B cell (primary cell): ENCODE results near the gene SERPINA9. TPM values are rescaled to one million over a fixed set of nuclear protein-coding genes. Genes with fewer than 3 reads are reported as not detected.

Source experiments
- ATAC-seq: fragments of 200-7000 bp; cut with Tn5 transposase; one replicate; pipeline ENCODE4 v1.10.0; 2021; ENCODE audit warnings: low read depth, mild to moderate bottlenecking, moderate number of reproducible peaks, moderate library complexity
- CTCF ChIA-PET: fragments of 350-600 bp; sonication (Branson Sonifier 250); formaldehyde crosslinking; loops from one replicate; lab custom pipeline; 2021; ENCODE audit warnings: antibody characterized with exemption, inconsistent platforms; lab: Charles Lee
- POLR2A ChIA-PET: fragments of 350-600 bp; sonication (Branson Sonifier 250); formaldehyde crosslinking; loops from one replicate; lab custom pipeline; 2021; ENCODE audit warnings: antibody characterized with exemption; lab: Charles Lee
- DNase-seq: peaks from one replicate; pipeline ENCODE4 v3.0.0; 2013
- H2AFZ ChIP-seq: 2 replicates; pipeline ENCODE4 v1.6.1; 2012; ENCODE audit warnings: mild to moderate bottlenecking, low read depth, low read length; ENCODE audit not compliant: insufficient read depth, poor library complexity, severe bottlenecking
- H3K27ac ChIP-seq, 2 donors: 1 replicate in 1 of 2; 2 replicates in 1 of 2; pipeline ENCODE4 v1.5.1; 2012 to 2013; ENCODE audit warnings: low read length in 2 of 2, mild to moderate bottlenecking in 2 of 2, moderate library complexity in 1 of 2
- H3K27me3 ChIP-seq, 4 experiments: fragments of 200-600 bp in 1 of 4; sonication (generic) in 1 of 4; replicated peaks in 1 of 4; 1 replicate in 2 of 4; 2 replicates in 2 of 4; pipeline versions ENCODE4 v1.6.1 to v1.7.0; 2013 to 2016; ENCODE audit warnings: low read length in 3 of 4, mild to moderate bottlenecking in 2 of 4, mixed read lengths in 1 of 4, moderate library complexity in 1 of 4; ENCODE audit not compliant: insufficient read depth in 4 of 4, control insufficient read depth in 3 of 4; ENCODE audit errors: control extremely low read depth in 1 of 4
- H3K36me3 ChIP-seq, 2 experiments: replicated peaks in 1 of 2; 1 replicate in 1 of 2; 2 replicates in 1 of 2; pipeline versions ENCODE4 v1.6.1 to v1.7.1; 2013; ENCODE audit warnings: low read length in 1 of 2; ENCODE audit not compliant: insufficient read depth in 2 of 2, control insufficient read depth in 1 of 2; ENCODE audit errors: control extremely low read depth in 1 of 2, extremely low read depth in 1 of 2
- H3K4me1 ChIP-seq, 2 donors: fragments of 200-600 bp in 1 of 2; sonication (generic) in 1 of 2; 1 replicate in 1 of 2; 2 replicates in 1 of 2; pipeline versions ENCODE4 v1.5.1 to v1.6.1; 2013 to 2017; ENCODE audit warnings: low read length in 2 of 2; ENCODE audit not compliant: control insufficient read depth in 2 of 2, insufficient read depth in 2 of 2
- H3K4me2 ChIP-seq: replicated peaks from 2 replicates; pipeline ENCODE3; 2012; ENCODE audit warnings: mild to moderate bottlenecking, low read depth, low read length; ENCODE audit not compliant: poor library complexity, severe bottlenecking
- H3K4me3 ChIP-seq, 5 experiments: fragments of 200-600 bp in 1 of 5; sonication (generic) in 1 of 5; 1 replicate in 3 of 5; 2 replicates in 2 of 5; pipeline versions ENCODE4 v1.5.1 to v1.7.0; 2011 to 2016; ENCODE audit warnings: low read length in 4 of 5, mild to moderate bottlenecking in 4 of 5, low read depth in 2 of 5, control low read depth in 1 of 5, moderate library complexity in 1 of 5; ENCODE audit not compliant: insufficient read depth in 1 of 5; ENCODE audit errors: control extremely low read depth in 1 of 5, extremely low read depth in 1 of 5
- H3K79me2 ChIP-seq: fragments of 200-600 bp; sonication (generic); one replicate; pipeline ENCODE4 v1.6.0; 2016; ENCODE audit warnings: low read length; ENCODE audit not compliant: control insufficient read depth, insufficient read depth
- H3K9ac ChIP-seq: fragments of 200-600 bp; sonication (generic); 2 replicates; pipeline ENCODE4 v1.6.1; 2017; ENCODE audit warnings: mild to moderate bottlenecking, low read length, moderate library complexity
- H3K9me3 ChIP-seq, 3 donors: one replicate each; pipeline versions ENCODE4 v1.6.1 to v1.7.1; 2013; ENCODE audit warnings: low read length in 2 of 3; ENCODE audit not compliant: control insufficient read depth in 2 of 3, insufficient read depth in 1 of 3; ENCODE audit errors: control extremely low read depth in 1 of 3
- H4K20me1 ChIP-seq: 2 replicates; pipeline ENCODE4 v1.6.0; 2012; ENCODE audit warnings: mild to moderate bottlenecking, low read length; ENCODE audit not compliant: insufficient read depth, control insufficient read depth, poor library complexity, severe bottlenecking
- H3K27ac Mint-ChIP-seq: one replicate; pipeline ENCODE4 v1.8.0; 2021; ENCODE audit warnings: mixed read lengths
- H3K27me3 Mint-ChIP-seq: one replicate; pipeline ENCODE4 v1.8.0; 2021; ENCODE audit warnings: mixed read lengths
- H3K4me1 Mint-ChIP-seq: one replicate; pipeline ENCODE4 v1.8.0; 2021; ENCODE audit warnings: mixed read lengths
- H3K4me3 Mint-ChIP-seq: one replicate; pipeline ENCODE4 v1.8.0; 2021; ENCODE audit warnings: mixed read lengths
- H3K9me3 Mint-ChIP-seq: one replicate; pipeline ENCODE4 v1.8.0; 2022; ENCODE audit warnings: mixed read lengths; ENCODE audit not compliant: insufficient read depth
- EZH2 ChIP-seq: IDR thresholded peaks from 2 replicates; pipeline ENCODE4 v1.6.1; 2012; ENCODE audit warnings: borderline replicate concordance, low read depth, mild to moderate bottlenecking, moderate library complexity, low read length; ENCODE audit not compliant: insufficient read depth, poor library complexity, severe bottlenecking
- WGBS: methylation state at CpG from one replicate; pipeline ENCODE4 v1.1.5; 2013; ENCODE audit warnings: missing lambda C conversion rate; ENCODE audit not compliant: insufficient coverage; 5-methylcytosine and 5-hydroxymethylcytosine counted together
- intact Hi-C: fragments of 100-400 bp; cut with micrococcal nuclease; formaldehyde crosslinking; loops from one replicate; pipeline ENCODE4 v1.10.0; 2022
- polyA plus RNA-seq: library from polyadenylated mRNA; depleted of rRNA; stranded (reverse); fragments of >200 nt; gene quantifications from 2 replicates; pipeline ENCODE4 v1.2.3, GENCODE V29; 2012
- total RNA-seq, 2 donors: library from RNA; stranded (reverse); fragments of 120-200 nt in 1 of 2; gene quantifications; 1 replicate in 1 of 2; 2 replicates in 1 of 2; pipeline versions ENCODE4 v1.2.3 to v1.2.4, GENCODE V29; 2013 to 2022
- TF ChIP-seq, protein P1 (sequence below): fragments of 200-600 bp; IDR thresholded peaks from one replicate; pipeline ENCODE4 v1.8.0; 2022; ENCODE audit warnings: antibody characterized with exemption, mild to moderate bottlenecking

The SERPINA9 gene
- total and polyA plus RNA-seq, 2 donors (not counting 1 experiment from before 2014, with no cell fraction given), result 0.74 TPM; not detected in 1

DNA sequence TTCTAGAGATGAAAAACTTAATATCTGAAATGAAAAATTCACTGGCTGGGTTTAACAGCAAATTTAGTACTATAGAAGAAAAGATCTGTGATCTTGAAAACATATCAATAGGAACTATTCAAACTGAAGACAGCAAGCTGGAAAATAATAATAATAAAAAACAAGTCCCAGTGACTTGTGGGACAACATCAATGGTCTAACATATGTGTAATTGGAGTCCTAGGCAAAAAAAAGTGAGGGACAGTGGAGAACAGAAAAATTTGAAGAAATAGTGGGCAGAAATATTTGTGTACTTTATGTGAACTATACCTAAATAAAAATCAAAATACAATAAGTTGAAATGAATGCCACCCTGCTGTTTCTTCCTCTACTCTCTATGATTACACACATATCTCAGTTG lies 2.4 kb upstream of the SERPINA9 start:
- TF ChIP-seq, protein P1, sequence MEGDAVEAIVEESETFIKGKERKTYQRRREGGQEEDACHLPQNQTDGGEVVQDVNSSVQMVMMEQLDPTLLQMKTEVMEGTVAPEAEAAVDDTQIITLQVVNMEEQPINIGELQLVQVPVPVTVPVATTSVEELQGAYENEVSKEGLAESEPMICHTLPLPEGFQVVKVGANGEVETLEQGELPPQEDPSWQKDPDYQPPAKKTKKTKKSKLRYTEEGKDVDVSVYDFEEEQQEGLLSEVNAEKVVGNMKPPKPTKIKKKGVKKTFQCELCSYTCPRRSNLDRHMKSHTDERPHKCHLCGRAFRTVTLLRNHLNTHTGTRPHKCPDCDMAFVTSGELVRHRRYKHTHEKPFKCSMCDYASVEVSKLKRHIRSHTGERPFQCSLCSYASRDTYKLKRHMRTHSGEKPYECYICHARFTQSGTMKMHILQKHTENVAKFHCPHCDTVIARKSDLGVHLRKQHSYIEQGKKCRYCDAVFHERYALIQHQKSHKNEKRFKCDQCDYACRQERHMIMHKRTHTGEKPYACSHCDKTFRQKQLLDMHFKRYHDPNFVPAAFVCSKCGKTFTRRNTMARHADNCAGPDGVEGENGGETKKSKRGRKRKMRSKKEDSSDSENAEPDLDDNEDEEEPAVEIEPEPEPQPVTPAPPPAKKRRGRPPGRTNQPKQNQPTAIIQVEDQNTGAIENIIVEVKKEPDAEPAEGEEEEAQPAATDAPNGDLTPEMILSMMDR, result no peak
- TF ChIP-seq EZH2, result no peak
- no peak overlapping the region for H3K4me3 ChIP-seq
- no peak overlapping the region for H2AFZ ChIP-seq
- peaks cover 26% of the 10 kb centered on the region for H3K4me1 Mint-ChIP-seq
- no peak for DNase-seq
- intact Hi-C loops, result no loop called here
- peaks cover 3% of the 10 kb centered on the region for H3K27me3 Mint-ChIP-seq
- no peaks in the 10 kb centered on the region for H3K79me2 ChIP-seq
- no peaks in the 10 kb centered on the region for H3K36me3 ChIP-seq
- H3K9ac ChIP-seq, result no peak overlapping the region
- H3K4me3 Mint-ChIP-seq, result no peak overlapping the region
- H3K4me2 ChIP-seq, result no peak overlapping the region
- H3K27ac Mint-ChIP-seq, result no peak overlapping the region
- H4K20me1 ChIP-seq, result no peaks in the 10 kb centered on the region
- H3K9me3 Mint-ChIP-seq, result peaks cover 7% of the 10 kb centered on the region
- ATAC-seq, result no peak
- peaks cover 0 to 16% of the 10 kb centered on the region in 2 donors for H3K4me1 ChIP-seq
- H3K27me3 ChIP-seq, result peaks cover 0 to 3% (median 0%) of the 10 kb centered on the region in 4 experiments
- POLR2A ChIA-PET, result no interaction called here
- H3K27ac ChIP-seq, result no peak overlapping the region
- peaks cover 1 to 23% (median 11%) of the 10 kb centered on the region in 3 donors for H3K9me3 ChIP-seq
- CTCF ChIA-PET, result interaction anchor here (2.0 to 6.4 kb wide), 2 partner anchors 8 to 44 kb away, joined by 7 to 50 read pairs; no protein-coding TSS in a partner anchor

DNA sequence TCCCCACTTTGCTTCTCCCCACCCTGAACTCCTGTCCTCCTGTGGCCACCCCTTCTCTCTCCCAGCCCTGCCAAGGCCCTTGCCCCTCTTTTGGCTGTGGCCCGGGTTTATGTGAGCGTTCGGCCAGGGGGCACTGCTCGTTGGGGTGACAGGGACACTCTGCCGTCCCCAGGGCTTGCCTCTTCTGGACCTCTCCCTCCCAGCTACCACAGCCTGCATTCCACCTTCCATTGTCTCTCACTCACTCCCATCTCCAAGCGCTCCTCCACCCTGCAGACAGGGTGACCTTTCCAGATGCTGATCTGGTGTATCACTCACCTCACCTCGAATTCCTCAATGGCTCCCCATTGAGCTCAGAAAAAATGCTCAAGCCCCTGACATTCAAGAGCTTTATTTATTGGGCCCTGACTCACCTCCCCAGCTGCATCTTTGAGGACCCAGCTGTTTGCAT lies 1.4 kb downstream of the SERPINA9 start:
- Histone ChIP-seq H3K79me2 (no peaks in the 10 kb centered on the region), H3K9me3 (peaks cover 1 to 25% (median 9%) of the 10 kb centered on the region in 3 donors), H3K4me2 (no peak overlapping the region), H3K27ac (no peak overlapping the region), H3K9ac (no peak overlapping the region), H3K4me1 (peaks cover 0 to 26% of the 10 kb centered on the region in 2 donors), H2AFZ (no peak overlapping the region), H4K20me1 (no peaks in the 10 kb centered on the region), H3K36me3 (no peaks in the 10 kb centered on the region), H3K27me3 (peaks cover 0 to 6% (median 0%) of the 10 kb centered on the region in 4 experiments), H3K4me3 (no peak overlapping the region)
- intact Hi-C loops, result no loop called here
- no peak for TF ChIP-seq EZH2
- TF ChIP-seq, protein P1, result no peak
- Mint-ChIP-seq H3K4me1 (peaks cover 24% of the 10 kb centered on the region), H3K4me3 (no peak overlapping the region), H3K27me3 (no peaks in the 10 kb centered on the region), H3K27ac (no peak overlapping the region), H3K9me3 (peaks cover 7% of the 10 kb centered on the region)
- POLR2A ChIA-PET, result no interaction called here
- 76% methylated on average over 6 of the region's 7 CpGs for WGBS
- no peak for DNase-seq
- ATAC-seq, result no peak
- CTCF ChIA-PET, result interaction anchor here (0.9 to 6.4 kb wide), 2 partner anchors 12 to 41 kb away, joined by 3 to 50 read pairs; no protein-coding TSS in a partner anchor
